ENCODE data around the gene CDSN.

- TF ChIP-seq GATA3 (IDR thresholded peaks at IDR 0.05; ENCODE audit: low read depth, low read length) (no peak), GATA2 (IDR thresholded peaks at IDR 0.05; ENCODE audit: low read depth, low read length) (no peak)
Observed at GRCh38 chr6:31096656-31097055, 23.6 kb downstream of the CDSN start.
